ENCODE measurements around the gene SLX9.

DNA sequence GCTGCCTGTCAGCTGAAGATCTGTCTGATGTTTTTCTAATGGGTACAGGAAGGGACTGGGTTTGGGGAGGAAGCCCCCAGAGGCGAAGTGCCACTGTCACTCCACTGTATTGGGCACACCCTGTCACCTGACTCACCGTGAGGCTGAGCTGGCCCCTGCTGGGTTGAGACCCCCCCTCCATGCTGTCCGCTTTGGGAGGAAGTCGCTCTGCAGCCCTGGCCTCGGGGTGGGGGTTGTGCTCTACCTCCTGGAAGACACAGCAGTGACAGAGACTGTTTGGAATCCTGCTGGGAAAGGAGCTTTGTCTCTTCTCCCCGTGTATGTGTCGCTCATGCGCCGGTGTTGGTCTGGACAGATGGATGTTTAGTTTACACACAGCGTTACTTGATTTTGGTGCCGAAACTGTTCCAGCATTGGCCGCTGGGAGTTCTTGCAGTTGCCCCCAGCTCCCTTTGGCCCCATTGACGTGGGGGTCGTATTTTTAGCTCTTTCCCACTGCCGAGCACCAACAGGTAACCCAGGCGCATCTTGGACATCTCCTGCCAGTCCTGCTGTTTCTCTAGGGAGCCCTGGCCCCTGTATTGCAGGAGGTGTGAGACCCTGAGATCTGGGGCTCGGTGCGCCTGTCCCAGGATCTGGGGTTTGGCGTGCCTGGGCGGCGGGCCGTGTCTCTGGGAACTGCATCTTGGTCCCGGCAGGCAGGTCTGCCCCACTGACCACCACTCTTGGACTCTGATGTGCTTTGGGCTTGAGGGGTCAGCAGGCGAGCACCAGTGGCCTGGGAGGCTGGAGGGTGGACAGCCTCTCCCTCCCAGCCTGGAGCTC, 30.3 kb downstream of the SLX9 start:
- TF ChIP-seq, protein P1, sequence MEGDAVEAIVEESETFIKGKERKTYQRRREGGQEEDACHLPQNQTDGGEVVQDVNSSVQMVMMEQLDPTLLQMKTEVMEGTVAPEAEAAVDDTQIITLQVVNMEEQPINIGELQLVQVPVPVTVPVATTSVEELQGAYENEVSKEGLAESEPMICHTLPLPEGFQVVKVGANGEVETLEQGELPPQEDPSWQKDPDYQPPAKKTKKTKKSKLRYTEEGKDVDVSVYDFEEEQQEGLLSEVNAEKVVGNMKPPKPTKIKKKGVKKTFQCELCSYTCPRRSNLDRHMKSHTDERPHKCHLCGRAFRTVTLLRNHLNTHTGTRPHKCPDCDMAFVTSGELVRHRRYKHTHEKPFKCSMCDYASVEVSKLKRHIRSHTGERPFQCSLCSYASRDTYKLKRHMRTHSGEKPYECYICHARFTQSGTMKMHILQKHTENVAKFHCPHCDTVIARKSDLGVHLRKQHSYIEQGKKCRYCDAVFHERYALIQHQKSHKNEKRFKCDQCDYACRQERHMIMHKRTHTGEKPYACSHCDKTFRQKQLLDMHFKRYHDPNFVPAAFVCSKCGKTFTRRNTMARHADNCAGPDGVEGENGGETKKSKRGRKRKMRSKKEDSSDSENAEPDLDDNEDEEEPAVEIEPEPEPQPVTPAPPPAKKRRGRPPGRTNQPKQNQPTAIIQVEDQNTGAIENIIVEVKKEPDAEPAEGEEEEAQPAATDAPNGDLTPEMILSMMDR (conservative IDR thresholded peaks at IDR 0.05; ENCODE audit: low read depth, low read length), result no peak
- TF ChIP-seq EZH2phosphoT487 (IDR thresholded peaks at IDR 0.05; ENCODE audit: borderline replicate concordance, low read length), result no peak
